Inferior parietal cortex (tissue), 1 donor: ENCODE measurements around the gene ABCF3.

Experiments used
- DNase-seq: peaks from one replicate; pipeline ENCODE4 v3.0.0-alpha.2; 2016; ENCODE audit errors: extremely low spot score

Gene ABCF3

DNA sequence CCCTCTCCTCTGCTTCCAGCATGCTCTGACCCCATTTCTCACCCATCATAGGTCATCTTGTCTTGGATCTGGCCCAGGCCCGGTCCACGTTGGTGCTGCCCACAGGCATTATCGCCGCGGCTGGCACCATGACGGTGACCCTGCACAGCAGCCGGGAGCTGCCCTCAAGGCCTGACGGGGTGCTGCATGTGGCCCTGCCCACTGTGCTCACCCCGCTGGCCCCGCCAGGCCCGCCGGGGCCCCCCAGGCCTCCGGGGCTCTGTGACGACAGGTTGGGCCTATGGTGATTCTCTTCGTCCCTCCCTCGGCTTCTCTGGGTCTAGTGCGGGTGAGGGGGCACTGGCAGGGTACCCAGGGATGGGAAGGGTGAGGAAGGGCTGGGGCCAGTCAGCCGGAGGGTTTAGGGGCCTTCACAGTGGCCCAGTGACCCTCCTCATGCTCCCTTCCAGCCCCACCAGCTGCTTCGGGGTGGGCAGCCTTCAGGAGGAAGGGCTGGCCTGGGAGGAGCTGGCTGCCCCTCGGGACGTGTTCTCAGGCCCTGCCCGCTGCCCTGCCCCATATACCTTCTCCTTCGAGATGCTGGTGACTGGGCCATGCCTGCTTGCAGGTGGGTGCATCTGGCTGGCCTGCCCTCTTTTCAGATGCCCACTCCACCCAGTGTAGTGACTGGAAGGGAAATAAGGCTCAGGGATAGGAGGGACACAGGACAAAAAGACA is 47.3 kb downstream of the ABCF3 start:
- no peak for DNase-seq

- peak; percentile 43 for DNase-seq
Measured at GRCh38 chr3:184234224-184234623, 48.2 kb downstream of the ABCF3 start.

DNA sequence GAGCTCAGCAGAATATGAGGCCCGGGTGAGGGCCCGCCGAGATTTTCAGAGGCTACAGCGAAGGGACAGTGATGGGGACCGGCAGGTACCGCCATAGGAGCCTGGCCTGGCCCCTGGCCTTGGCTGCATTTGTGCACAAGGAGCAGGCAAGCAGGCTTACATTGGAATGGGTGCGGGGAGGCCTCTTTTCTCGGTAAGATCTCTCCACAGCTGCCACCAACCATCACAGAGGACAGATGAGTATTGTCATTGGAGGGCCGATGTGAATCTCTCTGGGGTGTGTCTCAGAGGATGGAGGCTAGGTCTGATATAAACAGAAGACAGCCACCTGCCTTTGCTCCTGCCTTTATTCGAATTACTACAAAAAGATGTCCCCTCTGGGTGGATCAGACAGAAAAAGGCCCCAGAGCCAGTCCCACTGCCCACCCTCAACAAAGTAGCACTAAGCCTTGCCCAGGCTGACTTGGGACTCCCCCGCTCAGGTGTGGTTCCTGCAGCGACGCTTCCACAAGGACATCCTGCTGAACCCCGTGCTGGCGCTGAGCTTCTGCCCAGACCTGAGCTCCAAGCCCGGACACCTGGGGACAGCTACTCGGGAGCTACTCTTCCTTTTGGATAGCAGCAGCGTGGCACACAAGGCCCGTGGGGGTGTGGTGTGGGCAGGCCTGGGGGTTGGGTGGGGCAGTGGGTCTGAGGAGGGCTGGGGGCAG is 48.8 kb downstream of the ABCF3 start:
- DNase-seq: no peak

DNA sequence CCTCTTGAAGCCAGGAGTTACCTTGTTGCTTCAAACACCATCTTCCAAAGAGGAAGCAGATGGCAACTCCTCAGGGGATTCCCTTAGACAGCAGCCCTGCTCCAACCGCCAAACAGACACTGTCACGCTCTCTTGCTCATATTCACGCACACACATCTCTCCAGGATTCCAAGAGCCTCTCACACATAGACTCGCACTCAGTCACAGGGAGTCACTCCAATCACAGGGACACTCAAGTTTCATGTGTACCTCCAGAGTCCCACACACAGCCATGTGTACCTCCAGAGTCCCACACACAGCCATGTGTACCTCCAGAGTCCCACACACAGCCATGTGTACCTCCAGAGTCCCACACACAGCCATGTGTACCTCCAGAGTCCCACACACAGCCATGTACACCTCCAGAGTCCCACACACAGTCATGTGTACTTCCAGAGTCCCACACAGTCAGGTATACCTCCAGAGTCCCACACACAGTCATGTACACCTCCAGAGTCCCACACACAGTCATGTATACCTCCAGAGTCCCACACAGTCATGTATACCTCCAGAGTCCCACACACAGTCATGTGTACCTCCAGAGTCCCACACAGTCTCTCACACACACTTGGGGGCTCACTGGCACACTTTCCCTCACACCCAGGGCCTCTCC is 49.5 kb downstream of the ABCF3 start:
- no peak for DNase-seq

GRCh38 chr3:184236033-184236410 is 50.0 kb downstream of the ABCF3 start:
- DNase-seq: no peak

DNA sequence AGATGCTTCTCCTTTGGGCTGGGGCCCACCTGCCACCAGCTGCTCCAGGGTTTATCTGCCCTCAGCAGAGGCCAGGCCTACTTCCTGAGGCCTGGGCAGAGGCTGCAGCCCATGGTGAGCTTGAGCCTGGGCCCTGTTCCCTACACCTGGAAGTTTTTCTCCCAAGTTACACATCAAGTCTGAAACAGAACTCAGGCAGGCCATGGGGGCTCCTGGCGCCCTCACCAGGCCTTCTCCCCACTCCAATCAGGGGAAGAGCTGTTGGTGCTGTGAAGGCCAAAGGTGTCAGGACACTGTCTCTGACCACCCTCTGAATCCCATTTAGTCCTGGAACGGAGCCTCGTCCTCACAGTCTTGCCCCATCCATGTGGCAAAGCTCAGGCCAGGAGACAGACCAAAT is 50.6 kb downstream of the ABCF3 start:
- DNase-seq: no peak

DNA sequence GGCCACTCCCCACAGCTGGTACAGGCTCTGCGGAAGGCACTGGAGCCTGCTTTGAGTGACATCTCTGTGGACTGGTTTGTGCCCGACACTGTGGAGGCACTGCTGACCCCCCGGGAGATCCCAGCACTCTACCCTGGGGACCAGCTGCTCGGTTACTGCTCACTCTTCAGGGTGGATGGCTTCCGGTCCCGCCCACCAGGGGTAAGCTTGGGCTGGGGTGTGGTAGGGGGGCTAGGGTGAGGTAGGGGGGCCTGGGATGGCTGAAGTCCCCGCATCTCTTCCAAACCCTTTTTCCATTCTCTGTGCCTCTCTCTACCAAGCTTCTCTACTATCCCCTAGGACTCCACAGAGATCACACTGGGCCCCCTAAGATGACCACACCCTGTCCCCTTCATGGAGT is 51.2 kb downstream of the ABCF3 start:
- DNase-seq: no peak

DNA sequence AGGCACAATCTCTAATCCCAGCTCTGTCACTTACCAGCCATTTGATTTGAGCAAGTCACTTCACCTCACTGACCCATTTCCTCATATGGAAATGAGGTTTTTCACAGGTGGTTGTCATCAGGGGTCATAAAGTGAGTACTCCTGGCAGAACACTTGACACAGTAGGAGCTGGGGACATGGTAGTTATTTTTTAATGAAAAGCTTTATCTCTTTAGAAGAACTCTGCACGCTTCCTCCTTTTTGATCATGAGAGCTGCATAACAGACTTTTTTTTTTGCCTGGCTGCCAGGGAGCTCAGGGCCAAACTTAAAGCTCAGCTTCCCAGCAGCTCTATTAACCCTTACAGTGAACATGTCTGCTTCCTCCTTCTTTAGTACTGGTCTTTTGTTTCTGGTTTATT is 51.8 kb downstream of the ABCF3 start:
- DNase-seq: no peak

GRCh38 chr3:184238246-184238818 is 52.3 kb downstream of the ABCF3 start:
- DNase-seq: no peak

DNA sequence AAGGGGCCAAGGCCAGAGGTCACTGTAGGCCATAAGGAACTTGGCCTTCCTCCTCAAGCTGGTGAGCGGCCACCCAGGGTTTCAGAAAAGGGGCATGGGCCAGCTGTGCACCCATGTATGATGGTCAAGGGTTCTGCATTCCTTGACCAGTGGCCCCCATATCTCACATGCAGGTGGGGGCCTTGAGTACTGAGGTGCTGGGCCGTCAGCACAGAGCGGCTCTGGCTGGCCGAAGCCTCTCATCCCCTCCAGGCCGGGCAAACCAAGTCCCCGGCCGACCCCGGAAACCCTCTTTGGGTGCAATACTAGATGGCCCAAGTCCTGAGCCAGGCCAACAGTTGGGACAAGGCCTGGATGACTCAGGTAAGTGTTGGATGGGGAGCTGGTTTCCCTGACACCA is 53.2 kb downstream of the ABCF3 start:
- DNase-seq: no peak

DNA sequence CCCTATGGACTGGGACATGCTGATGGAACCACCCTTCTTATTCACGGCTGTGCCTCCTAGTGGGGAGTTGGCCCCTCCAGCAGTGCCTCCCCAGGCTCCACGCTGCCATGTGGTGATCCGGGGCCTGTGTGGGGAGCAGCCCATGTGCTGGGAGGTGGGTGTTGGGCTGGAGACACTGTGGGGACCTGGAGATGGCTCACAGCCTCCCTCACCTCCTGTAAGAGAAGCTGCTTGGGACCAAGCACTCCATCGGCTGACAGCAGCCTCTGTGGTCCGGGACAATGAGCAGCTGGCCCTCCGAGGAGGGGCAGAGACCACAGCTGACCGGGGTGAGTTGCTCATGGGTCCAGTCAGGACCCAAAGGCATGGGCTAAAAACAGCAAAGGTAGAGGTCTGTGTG is 53.7 kb downstream of the ABCF3 start:
- DNase-seq: no peak

DNA sequence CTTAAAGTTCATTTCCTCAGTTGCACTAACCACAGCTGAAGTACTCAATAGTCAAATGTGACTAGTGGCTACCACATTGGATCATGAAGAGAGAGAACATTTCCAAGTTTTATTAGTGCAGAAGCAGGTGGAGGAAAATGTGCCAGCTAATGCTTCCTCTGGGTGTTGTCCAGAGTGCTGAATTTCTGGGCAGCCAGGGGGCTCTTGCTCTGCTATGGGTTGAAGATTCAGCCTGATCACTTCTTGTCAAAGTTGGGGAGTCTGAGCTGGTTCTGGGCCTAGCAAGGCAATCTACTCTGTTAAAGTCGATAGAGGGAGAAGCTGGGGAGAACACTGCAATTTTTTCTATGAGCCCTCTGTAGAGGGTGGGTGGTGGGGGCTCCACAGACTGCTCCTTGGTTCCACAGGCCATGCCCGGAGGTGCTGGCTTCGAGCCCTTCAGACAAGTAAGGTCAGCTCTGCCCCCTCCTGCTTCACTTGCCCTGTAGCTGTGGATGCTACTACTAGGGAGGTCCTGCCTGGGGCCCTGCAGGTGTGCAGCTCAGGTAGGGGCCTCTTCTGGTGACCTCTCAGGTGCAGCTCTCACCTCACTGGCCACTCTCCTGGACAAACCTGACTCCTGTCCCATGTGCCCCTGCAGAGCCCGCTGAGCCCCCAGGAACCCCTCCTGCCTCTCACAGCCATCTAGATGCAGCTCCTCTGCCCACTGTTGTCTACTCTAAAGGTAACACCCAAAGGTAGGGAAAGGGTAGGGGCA is 54.6 kb downstream of the ABCF3 start:
- DNase-seq: no peak

DNA sequence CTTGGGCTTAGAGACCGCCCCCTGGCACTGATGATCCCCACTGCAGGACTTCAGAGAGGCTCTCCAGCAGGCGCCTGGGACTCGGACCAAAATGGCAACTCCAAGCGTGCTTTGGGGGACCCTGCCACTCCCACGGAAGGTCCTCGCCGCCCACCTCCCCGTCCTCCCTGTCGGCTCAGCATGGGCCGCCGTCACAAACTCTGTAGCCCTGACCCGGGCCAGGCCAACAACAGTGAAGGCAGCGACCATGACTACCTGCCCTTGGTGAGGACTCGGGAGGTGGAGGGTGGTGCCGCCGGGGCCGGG is 55.1 kb downstream of the ABCF3 start:
- DNase-seq: no peak

DNA sequence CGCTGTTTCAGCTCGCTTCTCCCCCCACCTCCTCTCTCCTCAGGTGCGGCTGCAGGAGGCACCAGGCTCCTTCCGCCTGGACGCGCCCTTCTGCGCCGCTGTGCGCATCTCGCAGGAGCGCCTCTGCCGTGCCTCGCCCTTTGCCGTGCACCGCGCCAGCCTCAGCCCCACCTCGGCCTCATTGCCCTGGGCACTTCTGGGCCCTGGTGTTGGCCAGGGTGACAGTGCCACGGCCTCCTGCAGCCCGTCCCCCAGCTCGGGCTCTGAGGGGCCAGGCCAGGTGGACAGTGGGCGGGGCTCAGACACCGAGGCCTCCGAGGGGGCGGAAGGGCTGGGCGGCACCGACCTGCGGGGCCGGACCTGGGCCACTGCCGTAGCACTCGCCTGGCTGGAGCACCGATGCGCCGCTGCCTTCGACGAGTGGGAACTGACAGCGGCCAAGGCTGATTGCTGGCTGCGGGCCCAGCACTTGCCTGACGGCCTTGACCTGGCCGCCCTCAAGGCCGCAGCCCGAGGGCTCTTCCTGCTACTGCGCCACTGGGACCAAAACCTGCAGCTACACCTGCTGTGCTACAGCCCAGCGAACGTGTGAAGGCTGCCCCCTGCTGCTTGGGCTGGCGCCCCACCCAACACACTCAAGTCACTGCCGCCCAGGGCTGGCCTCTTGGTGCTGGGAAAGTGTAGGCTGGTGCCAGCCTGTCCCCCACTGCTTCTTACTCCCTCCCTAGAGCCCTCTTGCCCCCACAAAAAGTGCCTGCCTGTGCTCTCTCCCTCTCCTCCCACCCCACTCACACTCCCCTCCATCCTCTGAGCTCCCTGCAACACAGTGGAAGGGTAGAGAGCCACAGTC is 55.7 kb downstream of the ABCF3 start:
- DNase-seq: no peak

- no peak for DNase-seq
Measured at GRCh38 chr3:184242297-184242685, 56.3 kb downstream of the ABCF3 start.
